Heart left ventricle (tissue), 13 donors: ENCODE results near the gene ERCC4.

ENCODE experiments used
- POLR2A ChIP-seq, 2 donors: fragments of 450-650 bp; IDR thresholded peaks; one replicate each; pipeline ENCODE4 v1.6.1; 2017; ENCODE audit warnings: antibody characterized with exemption in 2 of 2, mild to moderate bottlenecking in 2 of 2, moderate library complexity in 2 of 2
- TF ChIP-seq, protein P1 (sequence below), 12 donors: fragments of 200-600 bp; sonication (generic) in 4 of 12; IDR thresholded peaks; one replicate each; pipeline versions ENCODE4 v1.5.0 to v1.8.0; 2018 to 2022; ENCODE audit warnings: antibody characterized with exemption in 12 of 12, mild to moderate bottlenecking in 5 of 12
- donor health status: ischemic (EF 13 %, LVEDD 7.1; RV severe dilation, severe dysfunction).
- donor health status: DM: no; HTN: yes; CAD: no.
- donor health status: DM: no; HTN: no; CAD: no.
- donor health status: ischemic (EF 25% LVEDD 6.9; RV normal size, moderate dysfunction).
- donor health status: ischemic (EF 25% LVEDD 5.7; RV mildly dilated, moderate dysfunction).
- donor health status: ischemic (EF 35%, LVEDD 5.7; RV mildly dilated, moderate dysfunction).
- donor health status: nonischemic (EF 11% LVEDD 7.7; RV severe dilation, severe dysfunction).
- donor health status: DM: yes; HTN: yes; CAD: no.
- donor health status: PGD.
- donor health status: ischemic (EF 29% LVEDD 5.4; RV normal size, mild dysfunction).
- donor health status: nonischemic (EF 23%, LVEDD 6.1; RV moderate dilation, normal function).

- TF ChIP-seq, protein P1, sequence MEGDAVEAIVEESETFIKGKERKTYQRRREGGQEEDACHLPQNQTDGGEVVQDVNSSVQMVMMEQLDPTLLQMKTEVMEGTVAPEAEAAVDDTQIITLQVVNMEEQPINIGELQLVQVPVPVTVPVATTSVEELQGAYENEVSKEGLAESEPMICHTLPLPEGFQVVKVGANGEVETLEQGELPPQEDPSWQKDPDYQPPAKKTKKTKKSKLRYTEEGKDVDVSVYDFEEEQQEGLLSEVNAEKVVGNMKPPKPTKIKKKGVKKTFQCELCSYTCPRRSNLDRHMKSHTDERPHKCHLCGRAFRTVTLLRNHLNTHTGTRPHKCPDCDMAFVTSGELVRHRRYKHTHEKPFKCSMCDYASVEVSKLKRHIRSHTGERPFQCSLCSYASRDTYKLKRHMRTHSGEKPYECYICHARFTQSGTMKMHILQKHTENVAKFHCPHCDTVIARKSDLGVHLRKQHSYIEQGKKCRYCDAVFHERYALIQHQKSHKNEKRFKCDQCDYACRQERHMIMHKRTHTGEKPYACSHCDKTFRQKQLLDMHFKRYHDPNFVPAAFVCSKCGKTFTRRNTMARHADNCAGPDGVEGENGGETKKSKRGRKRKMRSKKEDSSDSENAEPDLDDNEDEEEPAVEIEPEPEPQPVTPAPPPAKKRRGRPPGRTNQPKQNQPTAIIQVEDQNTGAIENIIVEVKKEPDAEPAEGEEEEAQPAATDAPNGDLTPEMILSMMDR (IDR thresholded peaks at IDR 0.05), result no peak
- TF ChIP-seq POLR2A (IDR thresholded peaks at IDR 0.05), result no peak
Measured at GRCh38 chr16:13953501-13953900, 33.5 kb downstream of the ERCC4 start.
